PC-9 (cell line): Measurements from ENCODE around the gene ERCC6L2.

Source experiments
- CTCF ChIP-seq: fragments of 200-600 bp; sonication (generic); conservative IDR thresholded peaks from 2 replicates; pipeline ENCODE4 v1.6.1; 2017; ENCODE audit warnings: mixed run types, antibody characterized with exemption, mild to moderate bottlenecking, moderate library complexity
- EZH2 ChIP-seq: fragments of 200-600 bp; sonication (generic); IDR thresholded peaks from 2 replicates; pipeline ENCODE4 v1.8.0; 2017; ENCODE audit warnings: antibody characterized with exemption, low read depth

GRCh38 chr9:95938724-95939123 lies 63.2 kb downstream of the ERCC6L2 start:
- TF ChIP-seq CTCF (peak; percentile 57), EZH2 (no peak)
